HG03135 (cell line): ENCODE data around the gene PLD2.

Experiments
- ATAC-seq: cut with Tn5 transposase; IDR thresholded peaks from one replicate; pipeline ENCODE4 v1.9.1; 2021; ENCODE audit warnings: mild to moderate bottlenecking, moderate library complexity; ENCODE audit not compliant: unreplicated experiment

The PLD2 gene

DNA sequence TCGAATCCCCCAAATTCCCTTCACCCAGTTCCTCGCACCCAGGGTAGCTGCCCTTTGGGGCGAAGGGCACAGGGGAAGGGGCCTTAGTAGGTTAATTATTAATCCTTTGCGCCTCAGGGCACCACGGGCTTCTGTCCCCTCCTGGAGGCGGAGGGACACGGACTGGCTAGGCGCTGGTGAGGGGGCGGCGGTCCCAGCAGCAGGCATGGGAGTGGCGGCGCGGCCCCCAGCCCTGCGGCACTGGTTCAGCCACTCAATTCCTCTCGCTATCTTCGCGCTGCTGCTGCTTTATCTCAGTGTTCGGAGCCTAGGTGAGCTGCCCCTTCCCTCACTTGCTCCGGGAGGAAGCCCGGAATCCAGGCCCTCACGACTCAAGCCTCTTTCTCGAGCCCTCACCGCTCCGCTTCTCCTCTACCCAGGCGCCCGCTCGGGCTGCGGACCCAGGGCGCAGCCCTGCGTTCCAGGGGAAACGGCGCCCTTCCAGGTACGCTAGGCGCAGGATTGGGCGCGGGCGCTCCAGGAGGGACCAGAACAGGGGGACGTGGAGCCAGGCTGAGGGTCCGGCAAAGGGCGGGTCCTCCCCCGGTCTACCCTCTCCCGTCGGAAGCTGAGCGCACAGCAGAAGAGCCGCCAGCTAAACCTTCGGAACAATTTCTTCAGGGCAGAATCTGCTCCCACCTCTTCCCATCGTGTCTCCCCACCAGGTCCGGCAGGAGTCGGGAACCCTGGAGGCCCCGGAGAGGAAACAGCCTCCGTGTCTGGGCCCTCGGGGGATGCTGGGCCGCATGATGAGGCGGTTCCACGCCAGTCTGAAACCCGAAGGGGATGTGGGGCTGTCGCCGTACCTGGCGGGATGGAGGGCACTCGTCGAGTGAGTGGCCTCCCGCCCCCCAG, 17.9 kb upstream of the PLD2 start, which contains the start of gene GLTPD2:
TSS of gene GLTPD2 (plus strand) at position 158 of the 894 bp plus-strand sequence. CDS start at position 206, 48 bp downstream.
- ATAC-seq: no peak

DNA sequence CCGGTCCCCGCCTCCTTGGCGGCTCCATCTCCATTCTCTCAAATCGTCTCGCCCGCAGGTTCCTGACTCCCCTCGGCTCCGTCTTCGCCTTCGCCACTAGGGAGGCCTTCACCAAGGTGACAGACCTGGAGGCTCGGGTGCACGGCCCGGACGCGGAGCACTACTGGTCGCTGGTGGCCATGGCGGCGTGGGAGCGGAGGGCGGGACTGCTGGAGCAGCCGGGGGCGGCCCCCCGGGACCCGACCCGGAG, 17.3 kb upstream of the PLD2 start:
- ATAC-seq: peak; percentile 38

DNA sequence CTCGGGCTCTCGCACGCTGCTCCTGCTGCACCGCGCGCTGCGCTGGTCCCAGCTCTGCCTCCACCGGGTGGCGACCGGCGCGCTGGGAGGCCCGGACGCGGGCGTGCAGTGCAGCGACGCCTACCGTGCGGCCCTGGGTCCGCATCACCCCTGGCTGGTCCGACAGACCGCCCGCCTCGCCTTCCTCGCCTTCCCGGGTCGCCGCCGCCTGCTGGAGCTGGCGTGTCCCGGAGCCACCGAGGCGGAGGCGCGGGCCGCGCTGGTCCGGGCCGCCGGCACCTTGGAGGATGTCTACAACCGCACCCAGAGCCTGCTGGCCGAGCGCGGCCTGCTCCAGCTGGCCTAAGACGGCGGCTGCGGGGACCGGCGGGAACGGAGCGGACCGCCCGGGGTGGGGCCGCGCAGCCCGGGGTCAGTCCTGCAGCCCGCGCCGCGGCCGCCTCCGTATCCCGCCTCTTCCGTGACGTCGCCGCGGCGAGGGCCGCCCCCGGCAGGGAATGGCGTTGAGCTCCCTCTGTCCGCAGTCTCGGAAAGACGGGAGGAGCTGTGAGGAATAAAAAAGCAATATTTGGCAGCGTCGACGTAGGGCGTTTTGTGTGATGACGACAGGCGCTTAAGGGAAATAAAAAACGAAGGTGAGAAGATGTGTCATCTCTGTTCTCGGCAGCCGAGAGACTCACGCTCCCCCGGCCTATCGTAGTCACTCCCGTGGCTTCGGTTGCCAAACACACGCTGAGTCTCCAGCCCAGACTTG, 16.8 kb upstream of the PLD2 start:
- ATAC-seq: peak; percentile 86

DNA sequence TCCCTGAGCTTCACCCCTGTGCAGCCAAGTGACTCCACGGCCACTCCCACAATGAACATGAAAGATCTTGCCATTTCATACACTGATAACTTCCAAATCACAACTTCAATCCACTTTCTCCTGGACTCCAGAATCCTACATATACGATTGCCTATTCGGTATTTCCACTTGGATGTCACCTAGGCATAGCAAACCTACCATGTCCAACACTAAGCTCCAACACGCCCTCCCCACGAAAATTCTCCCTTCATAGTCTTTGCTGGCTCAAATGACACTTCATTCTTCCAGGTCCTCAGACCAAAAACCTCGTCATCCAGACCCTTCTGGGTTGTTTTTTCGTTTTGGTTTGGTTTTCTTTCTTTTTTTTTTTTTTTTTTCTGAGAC, 16.3 kb upstream of the PLD2 start:
- no peak for ATAC-seq

DNA sequence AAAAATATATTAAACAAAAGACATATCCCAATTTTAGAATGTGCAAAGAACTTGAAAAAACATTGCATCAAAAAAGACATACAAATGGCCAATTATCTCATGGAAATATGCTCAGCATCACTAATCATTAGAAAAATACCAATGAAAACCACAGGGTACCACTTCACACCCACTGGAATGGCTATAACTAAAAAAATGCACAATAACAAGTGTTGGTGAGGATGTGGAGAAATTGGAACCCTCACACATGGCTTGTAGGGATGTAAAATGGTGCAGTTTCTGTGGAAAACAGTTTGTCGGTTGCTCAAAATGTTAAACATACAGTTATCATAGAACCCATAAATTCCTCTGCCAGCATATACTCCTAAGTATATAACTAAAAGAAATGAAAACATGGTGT, 11.8 kb upstream of the PLD2 start:
- no peak for ATAC-seq

DNA sequence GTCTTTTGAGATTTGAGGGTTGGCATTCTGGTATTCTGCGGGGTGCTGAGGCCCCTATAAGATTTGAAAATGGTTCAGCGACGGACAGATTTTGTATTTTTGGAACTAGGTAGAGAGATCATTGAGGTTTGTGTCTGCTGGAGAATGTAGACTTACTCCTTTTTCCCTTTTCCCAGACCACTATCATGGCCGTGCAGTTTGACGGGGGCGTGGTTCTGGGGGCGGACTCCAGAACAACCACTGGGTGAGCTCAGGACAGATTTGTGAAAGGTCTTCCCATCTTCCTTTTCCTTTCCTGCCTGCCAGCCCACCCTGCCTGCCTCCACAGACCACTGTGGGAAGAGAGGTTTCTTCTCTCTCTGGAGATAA, 10.4 kb upstream of the PLD2 start:
- no peak for ATAC-seq

DNA sequence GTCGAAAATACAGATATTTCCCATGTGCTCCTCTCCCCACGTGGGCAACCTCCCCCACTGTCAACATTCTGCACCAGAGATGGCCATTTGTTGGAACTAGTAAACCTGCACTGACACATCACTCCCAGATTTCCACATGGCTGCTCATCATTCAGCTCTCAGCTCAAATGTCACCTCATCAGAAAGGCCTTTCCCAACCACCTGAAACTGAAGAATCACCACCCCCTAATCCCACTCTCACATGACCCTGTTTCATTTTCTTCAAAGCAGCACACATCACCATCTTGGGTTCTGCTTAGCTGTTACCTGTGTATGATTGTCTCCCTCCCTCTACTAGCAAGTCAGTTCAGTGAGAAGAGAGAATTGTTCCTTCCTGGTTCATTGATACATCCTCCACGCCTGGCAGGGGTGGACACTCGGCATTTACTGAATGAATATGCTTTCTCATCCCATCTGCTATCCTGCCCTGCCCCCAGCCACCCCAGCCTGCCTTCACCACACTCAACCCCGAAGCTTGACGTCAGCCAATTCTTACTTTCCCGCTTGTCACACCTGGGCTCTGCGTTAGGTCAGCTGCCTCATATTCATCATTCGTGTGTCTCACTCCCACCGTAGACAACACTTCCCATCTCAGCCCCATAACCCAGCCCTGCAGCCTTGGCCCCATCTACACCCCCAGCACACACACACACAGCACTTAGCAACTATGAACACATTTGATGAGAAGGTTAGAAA, 6.3 kb upstream of the PLD2 start:
- ATAC-seq: no peak

DNA sequence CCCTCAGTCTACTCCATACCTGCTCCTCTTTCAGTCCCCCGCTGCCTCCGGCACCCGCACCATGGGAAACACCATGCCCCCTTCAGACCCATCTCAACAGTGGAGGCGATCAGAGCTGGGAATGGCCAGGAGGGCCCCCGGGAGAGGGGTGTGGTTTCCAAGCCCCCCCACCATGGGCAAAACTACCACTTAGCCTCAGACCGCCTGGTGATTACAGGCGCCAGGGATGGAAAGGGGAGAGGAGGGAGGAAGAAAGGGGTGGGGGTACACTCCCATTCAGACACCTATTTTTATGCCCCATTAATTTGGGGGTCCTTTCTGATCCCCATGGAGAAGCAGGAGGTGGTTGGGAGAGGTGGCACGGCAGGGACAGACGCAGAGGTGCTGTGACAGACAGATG, 4.7 kb upstream of the PLD2 start, which contains the start of gene C17orf114:
TSS of gene C17orf114 (minus strand) at position 101 of the 400 bp plus-strand sequence.
- ATAC-seq: no peak

DNA sequence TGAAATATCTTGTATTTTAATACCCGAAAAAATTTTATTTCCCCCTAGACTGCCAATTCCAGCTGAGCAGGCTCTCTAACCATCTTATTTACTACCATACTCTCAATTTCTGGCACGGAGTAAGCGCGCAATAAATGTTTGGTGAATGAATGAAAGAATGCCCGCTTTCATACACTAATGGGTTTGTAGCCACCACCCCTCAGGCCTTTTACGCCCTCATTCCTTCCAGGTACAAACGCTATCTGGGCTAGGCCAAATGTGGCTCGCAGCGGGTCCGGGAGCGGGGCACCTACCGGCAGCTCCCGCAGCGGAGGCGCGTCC, 536 bp upstream of the PLD2 start:
- no peak for ATAC-seq

DNA sequence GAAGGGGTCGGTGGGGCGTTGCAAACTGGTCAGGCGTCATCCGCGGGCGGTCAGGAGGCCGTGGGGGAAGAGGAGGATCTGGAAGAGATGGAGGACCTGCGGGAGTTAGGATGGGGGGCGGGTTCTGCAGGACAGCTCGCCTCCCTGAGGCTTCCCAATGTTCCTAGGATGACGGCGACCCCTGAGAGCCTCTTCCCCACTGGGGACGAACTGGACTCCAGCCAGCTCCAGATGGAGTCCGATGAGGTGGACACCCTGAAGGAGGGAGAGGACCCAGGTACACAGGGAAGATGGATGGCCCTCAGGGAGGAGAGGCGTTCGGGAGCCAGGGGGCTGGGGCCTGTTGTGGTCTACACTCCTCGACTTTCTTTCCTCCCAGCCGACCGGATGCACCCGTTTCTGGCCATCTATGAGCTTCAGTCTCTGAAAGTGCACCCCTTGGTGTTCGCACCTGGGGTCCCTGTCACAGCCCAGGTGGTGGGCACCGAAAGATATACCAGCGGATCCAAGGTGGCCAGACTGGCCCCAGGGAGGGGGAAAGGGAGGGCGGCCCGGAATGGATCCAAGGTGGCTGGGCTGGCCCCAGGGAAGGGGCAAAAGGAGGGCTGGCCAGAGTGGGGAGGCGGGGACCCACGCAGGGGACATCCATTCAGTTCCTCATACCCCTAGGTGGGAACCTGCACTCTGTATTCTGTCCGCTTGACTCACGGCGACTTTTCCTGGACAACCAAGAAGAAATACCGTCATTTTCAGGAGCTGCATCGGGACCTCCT, 839 bp downstream of the PLD2 start:
- ATAC-seq: no peak

DNA sequence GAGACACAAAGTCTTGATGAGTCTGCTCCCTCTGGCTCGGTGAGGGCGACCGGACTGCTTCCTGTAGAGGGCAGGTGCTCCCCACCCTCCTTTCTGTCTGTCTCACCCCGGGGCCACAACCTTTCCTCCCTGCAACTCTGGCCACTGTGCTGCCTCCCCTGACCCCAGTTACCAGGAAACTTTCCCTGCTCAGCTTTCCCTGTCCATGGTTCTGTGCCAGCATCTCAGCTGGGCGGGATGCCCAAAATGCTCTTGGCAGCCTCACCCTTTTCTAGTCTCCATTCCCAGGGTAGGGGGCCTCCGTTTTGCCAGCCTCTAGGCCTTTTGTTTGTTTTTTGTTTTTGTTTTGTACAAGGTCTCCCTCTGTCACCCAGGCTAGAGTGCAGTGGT, 1.4 kb downstream of the PLD2 start:
- no peak for ATAC-seq

DNA sequence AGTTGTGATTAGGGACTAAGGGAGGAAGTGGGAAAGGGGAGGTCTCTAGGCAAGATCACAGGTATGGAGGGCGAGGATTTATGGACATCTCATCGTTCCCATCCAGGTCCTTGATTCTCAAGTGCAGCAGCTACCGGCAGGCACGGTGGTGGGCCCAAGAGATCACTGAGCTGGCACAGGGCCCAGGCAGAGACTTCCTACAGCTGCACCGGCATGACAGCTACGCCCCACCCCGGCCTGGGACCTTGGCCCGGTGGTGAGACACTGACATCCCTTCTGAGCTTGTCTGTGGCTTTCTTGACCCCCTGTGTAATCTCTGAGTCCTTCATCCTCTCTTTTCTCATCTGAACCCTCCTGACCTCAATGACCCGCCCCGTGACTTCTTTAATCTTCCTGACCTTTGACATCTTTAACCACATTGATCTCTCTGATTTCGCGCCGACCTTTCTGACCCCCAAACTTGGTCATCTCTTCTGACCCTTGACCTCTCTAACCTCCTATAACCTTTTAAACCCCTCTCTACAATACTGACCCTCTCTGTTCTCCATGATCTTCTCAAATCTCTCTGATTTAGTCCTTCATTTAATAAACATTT, 3.8 kb downstream of the PLD2 start:
- ATAC-seq: no peak

DNA sequence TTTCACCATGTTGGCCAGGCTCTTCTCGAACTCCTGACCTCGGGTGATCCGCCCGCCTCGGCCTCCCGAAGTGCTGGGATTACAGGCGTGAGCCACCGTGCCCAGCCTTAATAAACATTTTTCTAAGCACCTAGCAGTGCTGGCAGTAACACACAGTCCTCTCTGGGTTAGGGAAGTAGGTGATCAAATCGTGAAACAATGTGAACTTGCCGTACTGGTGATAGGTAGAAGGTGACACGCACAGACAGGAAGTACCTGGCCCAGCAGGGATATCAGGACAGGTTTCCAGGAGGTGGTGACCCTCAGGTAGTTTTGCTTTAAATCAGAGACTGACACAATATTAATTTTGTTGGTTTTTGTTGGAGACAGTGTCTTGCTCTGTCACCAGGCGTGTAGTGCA, 4.5 kb downstream of the PLD2 start:
- ATAC-seq: no peak

DNA sequence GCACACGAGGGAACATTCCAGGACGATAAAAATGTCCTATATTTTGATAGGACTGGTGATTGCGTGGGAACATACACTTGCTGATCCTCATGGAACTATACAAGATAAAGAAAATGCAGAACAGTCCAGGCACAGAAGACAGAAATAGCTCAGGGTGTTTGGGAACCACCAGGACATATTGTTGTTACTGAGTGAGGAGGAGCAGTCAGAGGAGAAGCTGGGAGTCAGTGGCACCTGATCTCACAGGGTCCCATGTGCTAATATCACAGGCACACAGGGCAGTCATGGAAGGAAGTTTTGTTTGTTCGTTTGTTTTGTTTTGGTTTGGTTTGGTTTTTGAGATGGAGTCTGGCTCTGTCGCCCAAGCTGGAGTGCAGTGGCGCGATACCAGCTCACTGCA, 5.7 kb downstream of the PLD2 start:
- no peak for ATAC-seq

DNA sequence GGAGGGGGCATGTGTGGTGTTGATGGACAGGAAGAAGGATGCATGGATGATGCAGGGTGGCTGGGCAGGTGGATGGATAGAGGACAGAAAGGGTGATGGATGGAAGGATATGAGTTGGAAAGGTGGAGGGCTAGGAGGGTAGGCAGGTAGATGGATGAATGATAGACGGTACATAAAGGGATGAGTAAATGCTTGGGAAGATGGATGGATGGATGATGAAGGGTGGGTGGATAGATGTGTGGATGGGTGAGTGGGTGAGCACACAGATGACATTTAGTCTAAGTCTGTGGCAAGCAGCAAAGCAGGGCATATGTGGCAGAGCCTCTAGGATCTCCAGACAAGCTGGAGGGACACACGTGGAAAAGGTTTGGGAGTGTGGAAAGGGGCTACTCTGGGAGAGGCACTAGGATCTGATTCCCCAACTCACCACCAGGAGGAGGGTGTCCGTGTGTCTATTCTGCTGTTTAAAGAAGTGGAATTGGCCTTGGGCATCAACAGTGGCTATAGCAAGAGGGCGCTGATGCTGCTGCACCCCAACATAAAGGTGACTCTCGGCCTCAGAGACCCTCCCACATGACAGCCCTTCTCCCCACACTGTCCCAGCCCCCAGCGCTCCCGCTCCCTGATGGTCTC, 8.2 kb downstream of the PLD2 start:
- no peak for ATAC-seq

DNA sequence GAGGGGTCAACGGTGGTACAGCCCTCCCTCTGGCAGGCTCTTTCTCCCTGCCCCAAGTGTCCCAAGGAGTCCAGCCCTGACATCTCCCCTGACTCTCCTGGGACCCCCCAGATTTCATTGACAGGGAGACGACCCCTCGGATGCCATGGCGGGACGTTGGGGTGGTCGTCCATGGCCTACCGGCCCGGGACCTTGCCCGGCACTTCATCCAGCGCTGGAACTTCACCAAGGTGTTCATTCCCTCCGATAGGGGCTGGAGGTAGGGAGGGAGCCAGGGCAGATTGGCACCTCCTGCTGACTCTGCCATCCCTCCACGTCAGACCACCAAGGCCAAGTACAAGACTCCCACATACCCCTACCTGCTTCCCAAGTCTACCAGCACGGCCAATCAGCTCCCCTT, 9.9 kb downstream of the PLD2 start:
- no peak for ATAC-seq

DNA sequence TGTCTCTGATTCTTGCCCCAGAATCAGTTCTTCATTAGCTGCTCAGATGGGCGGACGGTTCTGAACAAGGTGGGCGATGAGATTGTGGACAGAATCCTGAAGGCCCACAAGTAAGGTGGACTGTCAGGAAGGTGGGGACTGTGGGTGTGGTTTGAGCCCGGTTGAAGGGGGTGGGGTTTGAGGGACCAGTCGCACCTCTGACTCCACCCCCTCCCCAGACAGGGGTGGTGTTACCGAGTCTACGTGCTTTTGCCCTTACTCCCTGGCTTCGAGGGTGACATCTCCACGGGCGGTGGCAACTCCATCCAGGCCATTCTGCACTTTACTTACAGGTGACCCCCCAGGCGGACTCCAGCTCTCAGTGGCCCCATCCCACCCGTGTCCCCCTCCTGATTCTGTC, 11.3 kb downstream of the PLD2 start:
- ATAC-seq: no peak

DNA sequence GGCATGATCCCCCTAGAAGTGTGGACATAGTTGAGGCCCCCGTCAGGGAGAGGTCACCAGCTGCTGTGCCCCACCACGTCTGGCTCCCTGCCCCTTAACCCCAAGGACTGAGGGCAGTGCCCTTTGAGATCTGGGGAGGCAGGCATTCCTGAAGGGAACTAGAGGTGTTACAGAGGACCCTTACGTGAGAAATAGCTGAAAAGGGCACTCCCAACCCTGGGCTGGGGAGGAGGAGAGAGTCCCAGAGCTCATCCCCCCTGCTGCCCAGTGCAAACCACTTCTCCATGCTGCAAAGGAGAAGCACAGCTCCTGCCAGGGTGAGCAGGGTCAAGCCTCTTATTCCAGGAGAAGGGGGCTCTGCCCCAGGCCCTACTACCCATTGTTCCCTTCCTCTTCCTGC, 15.9 kb downstream of the PLD2 start:
- ATAC-seq: no peak

DNA sequence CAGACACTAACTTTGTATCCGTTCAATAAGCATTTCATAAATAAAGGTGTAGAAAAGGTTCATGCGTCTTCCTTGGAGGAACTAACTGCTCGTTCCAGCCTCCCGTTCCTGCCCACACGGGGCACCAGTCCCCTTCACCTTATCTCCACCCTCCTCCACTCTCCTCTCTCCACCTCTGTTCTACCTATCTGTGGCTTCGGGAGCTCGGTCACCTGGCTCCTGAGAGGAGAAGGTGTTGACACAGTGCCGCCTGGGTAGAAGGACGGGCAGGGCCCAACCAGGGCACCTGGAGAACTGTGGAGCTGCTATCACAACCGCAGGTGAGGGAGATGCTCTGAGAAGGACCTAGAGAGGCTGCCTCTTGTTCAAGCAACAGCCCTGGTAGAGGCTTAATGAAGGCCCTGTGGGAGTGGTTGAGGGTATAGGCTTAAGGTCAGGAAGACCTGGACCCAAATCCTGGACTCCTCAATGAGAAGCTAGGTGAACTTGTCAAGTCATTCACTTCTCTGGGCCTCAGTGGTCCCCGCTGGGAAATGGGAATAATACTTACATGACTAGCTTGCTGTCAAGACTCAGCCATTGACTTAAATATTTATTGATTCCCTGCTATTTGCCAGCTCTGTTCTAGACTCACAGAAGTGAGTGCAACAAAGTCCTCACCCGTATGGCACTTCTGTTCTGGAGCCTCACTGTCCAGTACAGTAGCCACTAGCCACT, 16.6 kb downstream of the PLD2 start:
- ATAC-seq: no peak

DNA sequence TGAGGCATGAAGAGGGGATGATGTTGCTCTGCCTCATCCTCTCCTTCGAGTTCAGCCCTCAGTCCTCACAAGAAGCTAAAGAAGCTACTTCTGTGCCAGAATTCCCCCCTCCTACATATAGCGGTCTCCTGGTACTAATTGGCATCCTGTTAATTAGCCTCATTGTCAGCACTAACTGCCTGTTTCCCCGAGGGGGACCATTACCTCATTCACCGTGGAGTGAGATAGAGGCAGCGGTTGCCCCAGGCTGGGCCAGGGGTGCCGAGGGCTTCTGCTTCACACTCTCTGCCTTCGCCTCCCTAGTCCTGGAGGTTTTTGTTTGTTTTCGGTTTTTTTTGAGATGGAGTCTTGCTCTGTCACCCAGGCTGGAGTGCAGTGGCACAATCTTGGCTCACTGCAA, 20.4 kb downstream of the PLD2 start:
- ATAC-seq: no peak
